ENCODE measurements around the gene CDHR3.

DNA sequence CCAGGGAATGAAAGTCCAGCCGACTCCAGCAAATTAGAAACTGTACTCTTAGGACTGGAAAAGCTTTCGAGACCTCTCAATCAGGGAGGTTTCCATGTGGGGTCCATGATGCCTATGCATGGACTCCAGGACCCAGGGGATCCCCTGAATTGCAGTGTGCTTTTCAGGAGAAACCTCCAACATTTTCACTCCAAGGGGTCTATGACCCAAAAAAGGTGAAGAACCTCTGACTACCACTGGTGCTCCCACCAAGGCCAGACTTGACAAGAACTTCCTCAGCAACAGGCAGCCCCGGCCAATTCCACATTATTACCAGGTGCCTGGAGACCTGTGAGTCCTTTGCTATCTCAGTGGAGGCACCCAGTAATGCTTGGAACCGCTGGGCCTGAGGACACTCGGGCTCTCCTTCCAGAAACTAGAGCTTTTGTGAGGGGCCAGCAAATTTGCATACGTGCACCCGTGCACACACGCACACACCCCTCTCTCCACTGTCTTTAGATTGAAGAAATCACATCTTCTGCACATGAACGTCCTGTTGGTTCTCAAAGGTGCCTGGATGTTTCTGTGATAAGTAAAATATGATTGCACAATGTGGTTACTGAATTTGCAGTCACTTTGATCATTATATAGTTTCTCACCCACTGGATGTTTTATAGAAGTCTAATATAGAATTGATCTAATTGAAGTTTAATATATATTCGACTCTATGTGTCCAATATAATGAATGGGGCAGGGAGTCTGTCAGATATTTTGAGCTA, 94.3 kb downstream of the CDHR3 start:
- no peak for TF ChIP-seq POLR2A (IDR thresholded peaks at IDR 0.05)
- TF ChIP-seq, protein P1, sequence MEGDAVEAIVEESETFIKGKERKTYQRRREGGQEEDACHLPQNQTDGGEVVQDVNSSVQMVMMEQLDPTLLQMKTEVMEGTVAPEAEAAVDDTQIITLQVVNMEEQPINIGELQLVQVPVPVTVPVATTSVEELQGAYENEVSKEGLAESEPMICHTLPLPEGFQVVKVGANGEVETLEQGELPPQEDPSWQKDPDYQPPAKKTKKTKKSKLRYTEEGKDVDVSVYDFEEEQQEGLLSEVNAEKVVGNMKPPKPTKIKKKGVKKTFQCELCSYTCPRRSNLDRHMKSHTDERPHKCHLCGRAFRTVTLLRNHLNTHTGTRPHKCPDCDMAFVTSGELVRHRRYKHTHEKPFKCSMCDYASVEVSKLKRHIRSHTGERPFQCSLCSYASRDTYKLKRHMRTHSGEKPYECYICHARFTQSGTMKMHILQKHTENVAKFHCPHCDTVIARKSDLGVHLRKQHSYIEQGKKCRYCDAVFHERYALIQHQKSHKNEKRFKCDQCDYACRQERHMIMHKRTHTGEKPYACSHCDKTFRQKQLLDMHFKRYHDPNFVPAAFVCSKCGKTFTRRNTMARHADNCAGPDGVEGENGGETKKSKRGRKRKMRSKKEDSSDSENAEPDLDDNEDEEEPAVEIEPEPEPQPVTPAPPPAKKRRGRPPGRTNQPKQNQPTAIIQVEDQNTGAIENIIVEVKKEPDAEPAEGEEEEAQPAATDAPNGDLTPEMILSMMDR (IDR thresholded peaks at IDR 0.05), result no peak
- TF ChIP-seq POLR2AphosphoS5 (IDR thresholded peaks at IDR 0.05), result no peak
- no peak for TF ChIP-seq EP300 (IDR thresholded peaks at IDR 0.05)

Measured in gastroesophageal sphincter (tissue), 3 donors.